ENCODE measurements around the gene COL18A1.

Gene COL18A1

DNA sequence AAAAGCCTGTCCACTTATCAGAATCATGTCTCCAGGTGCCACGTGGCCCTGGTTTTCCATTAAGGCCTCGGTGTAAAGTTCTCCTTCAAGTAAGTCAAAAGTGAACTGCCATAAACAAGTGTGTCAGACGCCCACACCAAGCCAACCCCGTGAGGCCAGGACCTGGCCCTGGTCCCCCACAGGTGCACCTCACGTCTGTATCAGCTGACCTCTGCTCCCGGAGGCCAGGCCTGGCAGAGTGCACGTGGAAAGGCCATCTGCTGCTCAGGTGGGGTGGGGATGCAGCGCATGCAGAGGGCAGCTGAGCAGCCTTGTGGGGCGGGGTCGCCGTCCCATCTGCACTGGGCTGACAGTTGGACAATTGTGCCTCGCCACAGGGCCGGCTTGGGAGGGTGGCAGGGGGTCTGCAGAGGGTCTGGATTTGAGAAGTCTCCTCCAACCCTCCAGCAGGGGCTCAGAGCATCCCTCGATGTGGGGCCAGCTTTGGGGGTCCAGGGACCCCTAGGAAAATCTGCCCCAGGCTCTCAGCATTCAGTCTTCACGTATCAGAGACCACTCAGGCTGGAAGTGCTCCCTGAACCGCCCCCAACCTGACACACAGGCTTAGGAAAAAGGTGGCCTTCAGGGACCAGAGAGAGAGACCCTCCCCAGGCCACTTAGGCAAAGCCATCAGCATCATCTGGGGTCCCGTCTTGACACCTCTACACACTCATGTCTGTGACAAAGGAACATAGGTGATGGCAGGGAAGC is 134.3 kb downstream of the COL18A1 start:
- DNase-seq, result peak; percentile 50

DNA sequence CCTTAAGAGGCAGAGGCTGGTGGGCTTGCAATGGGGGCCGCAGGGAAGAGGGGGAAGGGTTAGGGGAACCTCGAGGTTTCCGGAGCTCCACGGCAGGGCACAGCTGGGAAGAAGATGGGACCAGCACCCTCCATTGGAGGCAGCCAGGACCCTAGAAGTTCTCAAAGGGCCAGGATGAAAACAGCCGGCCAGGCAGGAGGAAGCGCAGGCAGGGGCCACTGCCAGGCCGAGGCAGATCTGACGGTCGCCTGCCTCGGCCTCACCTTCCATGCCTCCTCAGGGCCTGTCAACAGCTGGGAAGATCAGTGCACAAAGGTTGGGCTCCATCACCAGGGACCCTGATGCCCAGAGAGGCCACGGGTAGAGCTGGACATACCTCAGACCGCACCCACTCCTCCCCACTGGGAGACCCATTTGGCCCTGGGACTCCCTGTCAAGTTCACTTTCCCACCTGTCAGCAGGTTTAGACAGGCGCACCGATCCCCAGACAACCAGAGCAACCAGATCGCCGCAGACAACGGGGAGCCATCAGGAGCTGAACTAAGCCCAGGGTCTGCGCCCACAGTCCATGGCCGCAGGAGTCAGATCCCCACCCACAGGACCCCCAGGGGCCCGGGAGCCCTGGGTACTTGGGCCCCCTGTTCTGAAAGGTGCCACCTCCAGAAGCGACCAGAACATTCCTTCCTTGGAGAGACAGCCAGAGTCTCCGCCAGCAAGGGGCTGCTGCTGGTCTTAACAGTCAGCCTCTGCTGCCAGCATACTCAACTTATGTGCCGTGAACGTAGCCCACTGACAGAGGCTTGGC is 135.0 kb downstream of the COL18A1 start:
- peak; percentile 52 for DNase-seq

DNA sequence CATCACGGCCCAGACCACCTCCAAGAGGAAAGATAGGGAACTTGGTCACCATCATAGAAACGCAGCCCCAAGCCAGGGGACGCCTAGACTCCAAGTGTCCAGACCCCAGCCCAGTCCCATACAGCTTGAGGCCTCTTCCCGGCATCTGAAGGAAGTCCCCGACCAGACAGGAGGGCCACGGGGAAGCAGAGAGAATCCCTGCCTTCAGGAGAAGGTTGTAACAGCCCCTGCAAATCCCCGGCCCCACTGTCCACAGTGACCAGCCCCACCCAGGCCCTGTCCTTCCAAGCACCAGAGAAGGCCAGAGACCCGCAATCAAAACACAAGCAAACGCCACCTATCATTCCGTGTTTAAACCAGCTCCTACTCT is 135.6 kb downstream of the COL18A1 start:
- DNase-seq, result peak; percentile 51

DNA sequence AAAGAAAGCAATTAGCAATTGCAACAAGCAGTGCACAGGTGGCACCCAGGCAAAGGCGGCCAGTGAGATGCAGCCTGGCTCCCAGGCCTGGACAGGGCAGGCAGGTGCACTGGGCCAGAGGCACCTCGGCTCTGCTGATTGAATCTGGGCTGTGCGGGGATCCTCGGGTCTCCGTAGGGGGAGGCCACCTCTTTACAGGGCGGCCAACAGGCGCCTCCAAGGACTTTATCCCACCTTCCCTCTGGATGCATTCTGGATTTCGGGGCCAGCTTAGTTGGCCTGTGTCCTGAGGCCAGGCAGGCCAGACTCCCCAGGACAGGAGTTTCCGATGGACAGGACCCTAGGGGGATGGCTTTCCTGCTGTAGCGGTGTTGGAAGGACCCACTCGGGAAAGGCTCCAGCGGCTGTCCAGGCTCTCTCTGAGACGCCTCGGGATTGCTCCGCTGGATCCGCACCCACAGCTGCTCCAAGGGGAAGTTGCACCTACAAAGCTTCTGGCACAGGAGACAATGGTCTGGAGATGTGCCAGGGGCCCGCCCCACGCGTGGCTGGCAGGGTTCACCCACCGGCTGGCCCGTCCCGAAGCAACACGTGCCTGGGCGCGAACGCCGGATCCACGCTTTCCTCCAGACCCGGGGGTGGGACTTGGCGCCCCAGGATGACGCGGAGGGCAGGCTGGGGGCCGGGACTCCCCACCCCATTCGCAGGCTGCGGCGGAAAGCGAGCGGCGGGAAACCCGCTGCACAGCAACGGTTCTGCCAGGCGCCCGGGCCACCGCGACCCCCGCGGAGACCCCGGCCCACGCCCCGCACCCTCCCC is 136.5 kb downstream of the COL18A1 start:
- peak; percentile 89 for DNase-seq

DNA sequence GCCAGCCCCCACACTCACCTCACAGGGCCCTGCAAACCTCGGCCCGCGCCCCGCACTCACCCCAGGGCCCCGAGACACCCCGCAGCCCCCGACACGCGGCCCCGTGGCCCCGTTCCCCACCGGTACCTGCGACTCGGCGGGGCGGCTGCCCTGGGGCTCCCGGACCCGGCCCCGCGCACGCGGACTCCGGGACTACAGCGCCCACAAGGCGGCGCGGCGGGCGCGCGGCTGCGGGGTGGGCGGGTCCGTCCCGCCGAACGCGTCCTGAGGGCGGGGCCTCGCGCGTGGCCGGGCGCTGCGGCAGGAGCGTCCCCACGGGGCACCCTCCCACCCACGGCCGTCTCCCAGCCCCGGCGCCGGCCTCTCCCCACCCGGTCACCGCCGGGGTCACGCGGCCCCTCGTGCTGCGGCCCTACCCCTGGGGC is 137.3 kb downstream of the COL18A1 start, which contains the start of gene SLC19A1:
TSS of gene SLC19A1 (minus strand) at position 199 of the 425 bp plus-strand sequence. CDS start 4,481 bp downstream, outside the sequence.
- DNase-seq, result peak; percentile 89

DNA sequence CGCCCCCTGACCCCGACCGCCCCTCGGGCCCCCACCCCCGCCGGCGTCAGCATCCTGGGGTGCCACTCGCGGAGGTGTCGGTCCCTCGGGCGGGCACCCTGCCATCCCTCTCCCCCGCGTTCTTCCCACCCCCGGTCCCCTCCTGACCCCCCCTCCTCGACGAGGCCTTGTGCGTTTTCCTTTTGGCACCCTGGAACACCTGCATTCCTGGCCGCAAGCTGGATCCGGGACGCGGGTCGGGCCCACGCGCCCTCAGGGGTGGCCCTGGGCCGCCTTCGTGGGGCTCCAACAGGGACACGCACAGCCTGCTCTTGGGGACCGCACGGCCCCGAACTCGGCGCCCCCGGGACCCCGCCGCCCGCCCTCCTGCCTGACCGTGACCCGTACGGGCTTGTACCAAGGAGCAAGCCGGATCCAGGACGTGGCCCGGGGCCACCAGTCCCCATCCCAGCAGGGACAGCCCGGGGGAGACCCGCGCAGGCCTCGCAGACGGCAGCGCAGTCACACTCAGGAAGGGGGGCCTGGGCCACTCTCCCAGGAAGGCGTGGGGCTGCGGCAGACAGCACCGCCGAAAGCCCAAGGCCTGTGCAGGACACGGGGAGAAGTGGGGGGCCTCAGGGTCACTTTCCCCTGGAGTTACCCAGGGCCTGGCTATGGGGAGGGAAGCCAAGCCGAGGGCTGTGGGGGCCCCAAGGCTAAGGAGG is 137.9 kb downstream of the COL18A1 start:
- peak; percentile 64 for DNase-seq

DNA sequence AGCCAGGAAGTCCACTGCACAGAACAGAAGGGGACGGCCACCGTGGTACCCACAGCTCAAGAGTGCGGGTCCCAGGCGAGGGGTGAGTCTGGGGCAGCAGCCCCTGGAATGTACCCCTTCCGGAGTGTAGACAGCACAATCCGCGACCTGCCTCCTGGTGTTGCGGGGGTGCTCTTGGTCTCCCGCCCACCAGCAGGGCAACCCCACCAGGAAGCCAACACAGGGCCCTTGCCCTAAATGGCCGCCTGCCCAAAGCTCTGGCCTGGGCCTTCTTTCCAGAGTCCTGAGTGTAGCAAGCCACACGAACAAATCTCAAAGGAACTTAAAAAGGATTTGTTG is 138.4 kb downstream of the COL18A1 start:
- peak; percentile 59 for DNase-seq

DNA sequence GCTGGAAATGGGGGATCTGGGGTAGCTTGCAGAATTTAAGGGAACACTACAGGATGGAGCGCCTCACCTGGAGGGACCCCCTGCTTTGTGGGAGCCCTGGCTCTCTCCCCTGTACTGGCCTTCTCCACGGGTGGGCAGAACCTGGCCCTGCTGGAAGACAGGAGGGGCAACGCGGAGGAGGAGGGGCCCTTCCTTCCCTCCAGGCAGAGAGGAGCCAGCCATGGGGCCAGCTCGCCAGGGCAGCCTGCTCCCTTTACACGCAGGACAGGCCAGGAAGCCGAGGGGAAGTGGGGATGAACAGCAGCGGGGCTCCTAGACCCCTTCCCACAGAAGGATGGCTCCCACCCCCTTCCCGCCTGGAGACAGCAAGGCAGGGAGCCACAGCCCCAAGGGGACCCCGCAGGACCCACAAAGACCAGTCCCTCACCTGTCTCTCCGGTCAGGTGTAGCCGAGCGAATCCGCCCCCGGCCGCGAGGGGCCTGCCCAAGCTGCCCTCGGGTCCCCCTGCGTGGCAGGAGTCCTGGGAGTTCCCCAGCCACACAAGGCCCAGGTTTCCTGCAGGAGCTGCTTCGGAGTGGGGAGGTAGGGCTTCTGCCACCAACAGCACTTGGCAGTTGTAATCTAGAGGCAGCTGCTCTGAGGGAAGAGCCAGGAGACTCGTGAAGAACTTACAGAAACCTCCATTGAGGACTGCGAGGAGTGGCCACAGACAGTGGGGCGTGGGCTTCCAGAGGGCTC is 138.9 kb downstream of the COL18A1 start:
- peak; percentile 53 for DNase-seq

DNA sequence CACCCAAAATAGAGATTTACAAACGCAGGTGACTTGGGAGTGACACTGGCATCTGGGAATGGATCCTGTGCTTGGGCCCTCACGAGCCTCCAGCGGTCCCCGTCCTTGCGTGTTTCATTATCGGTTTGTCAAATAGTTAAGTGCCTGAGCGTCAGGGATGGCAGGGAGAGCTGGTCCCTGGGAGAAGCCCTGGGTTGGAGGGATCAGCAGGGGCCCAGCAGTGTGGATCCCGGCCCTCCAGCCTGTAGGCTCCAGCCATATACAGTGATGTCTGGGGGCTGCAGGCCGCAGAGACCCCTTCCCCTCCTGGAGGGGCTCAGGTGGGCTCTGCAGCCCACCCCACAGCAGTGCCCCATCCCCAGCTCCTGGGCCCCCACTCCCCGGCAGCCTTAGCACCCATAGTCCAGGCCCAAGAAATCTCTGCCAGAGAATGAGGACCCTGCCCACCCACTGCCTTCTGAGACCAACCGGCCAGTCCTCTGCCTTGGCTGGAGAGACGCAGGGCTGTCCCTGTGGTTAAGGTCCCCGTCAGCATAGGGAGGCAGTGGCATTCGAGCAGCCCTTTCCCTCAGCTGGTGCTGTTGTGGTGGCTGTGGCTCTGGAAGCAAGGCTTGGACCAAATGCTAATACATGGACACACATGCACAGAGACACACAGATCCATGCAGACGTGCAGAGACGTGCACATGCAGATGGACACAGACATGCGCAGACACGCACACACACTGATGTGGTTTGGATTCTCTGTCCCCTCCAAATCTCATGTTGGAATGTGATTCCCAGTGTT is 139.7 kb downstream of the COL18A1 start:
- DNase-seq, result peak; percentile 50

DNA sequence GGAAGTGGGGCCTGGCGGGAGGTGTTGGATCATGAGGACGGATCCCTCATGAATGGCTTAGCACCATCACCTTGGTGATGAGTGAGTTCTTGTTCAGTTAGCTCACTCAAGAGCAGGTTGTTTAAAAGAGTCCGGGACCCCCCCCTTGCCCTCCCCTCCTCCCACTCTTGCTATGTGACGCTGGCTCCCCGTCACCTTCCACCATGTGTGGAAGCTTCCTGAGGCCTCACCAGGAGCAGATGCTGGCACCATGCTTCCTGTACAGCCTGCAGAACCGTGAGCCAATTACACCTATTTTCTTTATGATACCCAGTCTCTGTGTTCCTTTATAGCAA is 140.2 kb downstream of the COL18A1 start:
- DNase-seq, result no peak

DNA sequence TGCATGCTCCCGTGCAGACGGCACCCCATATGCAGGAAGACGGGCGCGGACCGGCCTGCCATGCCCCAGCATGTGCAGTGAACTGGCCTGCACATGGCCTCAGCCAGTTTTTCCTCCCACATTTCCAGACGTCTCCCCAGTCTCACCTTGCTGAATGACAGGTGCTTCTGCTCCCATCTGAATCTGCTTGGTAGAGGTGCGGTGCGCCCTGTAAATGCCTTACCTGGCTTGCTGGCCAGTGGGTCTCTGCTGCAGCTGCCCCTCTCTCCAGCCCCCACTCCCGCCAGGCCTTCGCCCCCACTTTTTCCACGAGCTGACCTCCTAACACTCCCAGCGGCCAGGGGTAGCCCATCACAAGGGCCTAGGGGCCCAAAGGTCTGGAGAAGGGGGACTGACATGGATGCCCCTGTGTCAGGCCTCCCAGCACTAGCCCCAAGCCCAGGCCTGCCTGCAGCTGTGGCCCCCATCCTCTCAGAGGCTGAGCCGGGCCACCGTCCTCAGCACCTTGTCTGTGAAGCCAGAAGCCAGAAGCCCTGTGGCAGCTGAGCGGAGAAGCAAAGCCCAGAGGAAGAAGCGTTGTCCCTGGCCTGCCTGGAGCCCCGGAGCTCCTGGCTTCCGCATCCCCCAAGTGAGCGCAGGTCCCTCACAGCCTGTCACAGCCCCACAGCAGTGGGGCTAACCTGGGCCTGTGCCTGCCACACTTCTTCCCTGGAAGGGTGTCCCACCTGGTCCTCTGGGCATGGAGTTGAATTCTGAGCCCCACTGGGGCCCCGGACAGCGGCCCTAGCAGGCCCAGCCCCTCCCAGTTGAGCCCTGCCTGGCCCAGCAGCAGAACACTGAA is 140.9 kb downstream of the COL18A1 start:
- peak; percentile 45 for DNase-seq

DNA sequence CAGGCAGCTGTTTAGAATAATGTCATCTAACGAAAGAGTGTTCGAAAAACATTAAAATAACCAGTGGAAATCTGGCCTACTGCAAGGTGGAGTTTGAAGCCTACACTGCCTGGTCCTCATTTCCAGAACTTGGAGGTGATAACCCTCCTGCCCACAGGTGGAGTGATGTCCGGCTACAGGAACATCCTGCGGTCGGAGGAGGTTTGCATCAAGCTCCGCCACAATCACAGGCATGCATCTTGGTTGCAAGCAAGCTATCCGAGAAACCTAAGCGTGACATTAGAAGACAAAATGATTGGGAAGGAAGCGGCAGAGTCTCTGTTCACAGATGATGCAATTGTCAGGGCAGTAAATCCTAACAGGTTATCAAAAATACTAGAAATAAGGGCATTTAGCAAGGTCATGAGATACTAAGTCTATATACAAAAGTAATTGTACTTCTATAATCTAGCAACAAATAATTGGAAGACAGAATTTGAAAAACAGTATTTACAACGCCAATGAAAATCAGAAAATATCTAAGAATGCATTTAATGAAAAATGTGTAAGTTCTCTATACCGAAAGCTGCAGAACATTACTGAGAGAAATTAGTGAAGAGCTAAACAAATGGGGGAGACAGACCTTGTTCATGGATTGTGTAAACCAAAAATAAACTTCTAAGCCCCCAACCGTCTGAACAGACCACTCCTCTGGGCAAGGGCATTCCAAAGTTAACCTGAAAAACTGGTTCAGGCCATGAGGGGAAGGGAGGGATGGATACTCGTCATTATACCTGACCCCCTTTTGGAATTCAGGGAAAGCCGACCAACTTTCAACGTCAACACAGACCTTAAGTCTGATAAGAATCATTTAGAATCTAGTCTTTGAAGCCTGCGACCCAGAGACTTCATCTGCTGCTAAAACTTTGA is 141.9 kb downstream of the COL18A1 start:
- peak; percentile 32 for DNase-seq

DNA sequence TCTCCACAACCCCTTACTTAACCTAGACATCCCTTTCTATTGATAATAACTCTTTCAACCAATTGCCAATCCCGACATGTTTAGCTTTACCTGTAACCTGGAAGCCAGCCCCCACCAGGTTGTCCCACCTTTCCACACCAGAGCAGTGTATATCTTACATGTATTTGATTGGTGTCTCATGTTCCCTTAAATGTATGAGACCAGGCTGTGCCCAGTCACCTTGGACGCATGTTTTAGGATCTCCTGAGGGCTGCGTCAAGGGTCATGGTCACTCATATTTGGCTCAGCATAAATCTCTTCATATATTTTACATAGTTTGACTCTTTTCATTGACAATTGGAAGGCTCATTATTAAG is 142.6 kb downstream of the COL18A1 start:
- DNase-seq, result no peak

DNA sequence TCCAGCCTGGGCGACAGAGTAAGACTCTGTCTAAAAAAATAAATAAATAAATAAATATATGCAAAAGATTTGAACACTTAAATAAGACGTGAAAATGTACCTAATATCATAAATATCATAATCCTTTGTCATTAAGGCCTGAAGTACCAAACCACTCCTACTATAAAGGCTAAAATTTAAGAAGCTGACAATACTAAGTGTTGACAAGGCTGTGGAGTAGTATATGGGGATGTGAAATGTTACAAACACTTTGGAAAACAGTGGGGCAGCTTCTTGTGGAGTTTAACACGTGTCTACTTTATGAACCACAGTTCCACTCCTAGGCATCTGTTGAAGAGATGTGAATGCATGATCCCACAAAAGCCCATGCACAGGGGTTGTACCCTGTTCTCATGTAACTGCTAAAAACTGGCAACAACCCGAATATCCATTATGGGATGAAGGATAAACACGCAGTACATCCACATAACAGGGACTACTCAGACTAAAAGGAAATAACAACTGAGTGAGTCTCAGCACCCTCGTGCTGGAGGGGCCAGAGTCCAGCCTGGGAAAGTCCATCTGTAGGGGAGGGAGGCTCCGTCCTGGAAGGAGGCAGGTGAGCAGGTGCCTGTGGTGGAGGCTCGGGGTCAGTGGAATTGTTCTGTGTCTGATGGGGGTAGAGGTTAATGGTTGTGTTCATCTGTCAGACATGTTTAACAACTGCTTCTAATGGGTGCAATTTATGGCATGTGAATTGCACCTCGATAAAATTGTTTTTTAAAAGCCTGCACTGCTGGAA is 143.9 kb downstream of the COL18A1 start:
- no peak for DNase-seq

DNA sequence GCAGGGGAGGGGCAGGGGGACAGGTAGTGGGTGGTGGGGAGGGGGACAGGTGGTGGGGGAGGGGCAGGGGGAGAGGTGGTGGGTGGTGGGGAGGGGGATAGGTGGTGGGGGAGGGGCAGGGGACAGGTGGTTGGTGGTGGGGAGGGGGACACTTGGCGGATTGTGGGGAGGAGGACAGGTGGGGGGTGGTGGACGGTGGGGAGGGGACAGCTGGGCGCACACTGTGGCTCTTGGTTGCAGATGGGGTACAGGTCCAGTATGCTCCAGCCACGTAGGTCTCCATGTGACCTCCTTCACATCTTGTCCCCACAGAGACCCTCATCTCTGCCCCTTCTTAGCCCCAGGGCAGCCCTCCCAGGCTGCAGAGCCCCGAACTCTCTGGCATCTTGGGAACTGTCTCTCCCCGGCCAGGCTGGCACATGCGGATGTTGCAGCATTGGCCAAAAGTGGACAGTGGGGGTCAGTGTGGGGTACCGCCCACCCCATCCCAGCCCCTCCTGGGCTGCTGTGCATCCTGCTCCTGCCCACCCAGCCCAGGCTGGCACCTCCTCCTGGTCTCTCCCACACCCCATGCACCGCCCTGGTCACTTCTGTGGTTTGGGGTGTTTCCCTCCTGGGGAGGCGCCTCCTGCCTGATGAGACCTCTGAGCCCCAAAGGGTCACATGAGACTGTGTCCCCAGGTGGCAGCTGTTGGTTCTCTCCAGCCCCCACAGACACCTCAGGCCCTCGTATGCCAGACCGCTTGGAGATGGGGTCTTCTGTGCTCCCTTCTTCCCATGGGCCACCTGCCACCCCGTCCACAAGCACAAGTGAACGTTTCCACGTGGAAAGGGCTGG is 144.9 kb downstream of the COL18A1 start:
- DNase-seq, result no peak

DNA sequence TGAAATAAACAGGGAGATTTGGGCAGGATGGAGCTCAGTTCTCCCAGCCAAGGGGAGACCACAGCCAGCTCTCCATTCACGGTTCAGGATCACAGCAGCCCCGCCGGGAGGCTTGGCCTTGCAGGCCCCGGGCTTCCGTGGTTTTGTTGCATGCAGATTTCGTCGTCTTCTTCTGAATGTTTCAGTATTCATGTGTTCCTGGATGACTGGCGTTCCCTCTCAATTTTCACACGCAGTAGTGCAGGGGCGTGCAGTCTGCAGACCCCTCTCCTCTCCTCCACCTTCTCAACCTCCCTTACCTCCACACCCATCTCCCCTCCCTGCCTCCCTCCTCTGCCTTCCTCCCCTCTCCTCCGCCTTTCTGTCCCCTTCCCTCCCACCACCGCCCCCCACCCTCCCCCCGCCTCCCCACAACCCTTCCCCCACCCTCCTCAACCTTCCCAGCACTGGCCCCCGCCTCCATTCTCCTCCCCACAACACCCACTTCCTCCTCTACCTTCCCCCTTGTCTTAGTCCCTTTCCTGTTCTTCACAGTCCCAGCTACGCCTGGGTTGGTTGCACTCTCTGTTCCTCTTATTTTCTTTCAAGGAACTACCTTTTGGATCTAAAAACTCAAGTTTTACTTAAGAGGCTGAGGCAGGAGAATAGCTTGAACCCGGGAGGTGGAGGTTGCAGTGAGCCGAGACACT is 145.7 kb downstream of the COL18A1 start:
- peak; percentile 82 for DNase-seq

DNA sequence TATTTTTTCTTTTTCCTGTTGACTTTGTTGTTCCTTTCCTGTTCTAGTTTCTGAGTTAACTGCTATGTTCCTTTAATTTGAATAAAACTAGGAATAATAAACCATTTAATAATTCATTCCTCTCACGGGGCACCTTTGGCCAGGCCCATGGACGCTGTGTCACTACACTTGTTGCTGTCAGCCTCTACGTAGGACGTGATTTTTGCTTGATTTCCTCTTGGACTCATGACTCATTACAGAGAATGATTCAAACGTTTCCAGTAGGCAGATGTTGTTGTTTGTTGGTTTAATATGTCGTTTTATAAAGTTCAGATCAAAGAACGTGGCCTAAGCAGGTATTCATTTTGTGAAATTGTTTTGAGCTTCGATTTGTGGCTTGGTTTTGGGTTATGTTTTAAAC is 146.4 kb downstream of the COL18A1 start:
- no peak for DNase-seq
